GM18858 (cell line): ENCODE data around the gene DNAAF5.
"Not testable (repeated sequence)": the region's sequence is repeated elsewhere in the genome, so short reads cannot be mapped to it uniquely, and the experiment has no call there.

Experiments used
- ATAC-seq: cut with Tn5 transposase; IDR thresholded peaks from one replicate; pipeline ENCODE4 v1.9.1; 2021; ENCODE audit not compliant: unreplicated experiment

Gene DNAAF5

GRCh38 chr7:729140-730000 is 2.9 kb downstream of the DNAAF5 start:
- ATAC-seq: no peak

DNA sequence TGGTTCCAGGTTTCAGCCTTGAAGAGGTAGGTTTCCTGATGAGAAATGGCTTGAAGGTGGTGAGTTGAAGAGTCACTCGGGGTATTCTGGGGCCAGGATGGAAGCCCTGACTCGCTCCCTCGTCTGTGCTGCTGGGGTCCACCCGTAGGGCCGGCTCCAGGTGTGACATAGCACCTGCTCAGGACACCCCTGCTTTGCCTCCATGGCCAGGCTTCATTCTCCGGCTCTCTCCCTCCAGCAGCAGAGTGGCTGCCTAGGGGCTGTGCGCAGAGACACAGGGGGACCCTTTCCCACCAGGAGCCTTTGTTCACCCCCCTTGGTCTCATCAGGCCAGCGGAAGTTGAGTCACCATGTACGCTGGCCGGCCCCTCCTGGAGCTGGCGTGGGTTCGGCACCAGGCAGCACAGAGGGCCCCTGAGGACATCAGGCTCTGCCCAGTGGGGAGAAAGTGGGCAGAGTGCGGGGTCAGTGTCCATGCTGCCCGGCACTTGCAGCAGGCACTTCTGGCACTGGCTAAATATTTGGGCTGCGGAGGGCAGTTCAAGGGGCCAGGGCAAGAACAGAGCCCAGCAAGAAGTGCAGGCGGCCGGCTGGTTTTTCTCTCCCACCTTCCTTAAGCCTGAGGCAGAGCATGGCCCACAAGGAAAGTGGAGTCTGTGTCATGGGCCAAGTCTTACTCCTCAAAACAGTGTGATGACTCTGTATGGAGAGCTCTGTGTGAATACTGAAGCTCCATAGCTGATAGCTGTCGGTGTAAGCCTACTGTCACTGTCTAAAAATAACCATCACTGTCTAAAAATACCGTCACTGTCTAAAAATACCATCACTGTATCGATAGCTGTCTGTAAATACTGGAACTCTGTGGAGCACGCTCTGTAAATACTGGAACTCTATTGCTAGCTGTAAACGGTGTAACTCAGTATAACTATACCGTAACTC is 4.3 kb downstream of the DNAAF5 start:
- ATAC-seq: no peak

DNA sequence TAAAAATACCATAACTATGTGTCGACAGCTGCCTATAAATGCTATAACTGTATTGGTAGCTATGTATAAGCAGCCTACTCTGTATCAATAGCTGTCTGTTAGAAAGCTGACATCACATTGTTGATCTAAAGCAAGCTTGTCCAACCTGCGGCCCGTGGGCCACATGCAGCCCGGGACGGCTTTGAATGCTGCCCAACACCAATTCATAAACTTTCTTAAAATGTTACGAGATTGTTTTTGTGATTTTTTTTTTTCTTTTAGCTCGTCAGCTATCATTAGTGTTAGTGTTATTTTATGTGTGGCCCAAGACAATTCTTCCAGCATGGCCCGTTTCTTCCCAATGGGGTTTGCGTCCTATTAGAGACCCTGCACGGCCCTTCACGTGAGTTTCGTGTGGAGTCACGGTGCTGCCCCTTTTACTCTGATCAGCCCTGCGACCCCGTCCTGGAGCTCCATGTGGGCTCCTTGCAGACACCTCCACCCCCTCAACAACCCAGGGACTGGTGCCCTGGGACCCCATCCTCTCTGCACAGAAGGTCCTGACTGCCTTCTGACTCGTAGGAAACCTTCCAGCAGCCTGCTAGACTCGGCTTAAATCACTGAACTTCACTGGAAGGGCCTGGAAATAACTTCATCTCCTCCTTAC is 5.1 kb downstream of the DNAAF5 start:
- no peak for ATAC-seq

- ATAC-seq: no peak
These were observed 5.6 kb downstream of the DNAAF5 start for GRCh38 chr7:732094-732541.

GRCh38 chr7:732556-732955 is 6.1 kb downstream of the DNAAF5 start:
- ATAC-seq: no peak

GRCh38 chr7:734214-734613 is 7.7 kb downstream of the DNAAF5 start:
- ATAC-seq: no peak

GRCh38 chr7:734808-735207 is 8.3 kb downstream of the DNAAF5 start:
- ATAC-seq: no peak

GRCh38 chr7:738241-738640 is 11.7 kb downstream of the DNAAF5 start:
- ATAC-seq: no peak

GRCh38 chr7:738723-739454 is 12.4 kb downstream of the DNAAF5 start:
- no peak for ATAC-seq

DNA sequence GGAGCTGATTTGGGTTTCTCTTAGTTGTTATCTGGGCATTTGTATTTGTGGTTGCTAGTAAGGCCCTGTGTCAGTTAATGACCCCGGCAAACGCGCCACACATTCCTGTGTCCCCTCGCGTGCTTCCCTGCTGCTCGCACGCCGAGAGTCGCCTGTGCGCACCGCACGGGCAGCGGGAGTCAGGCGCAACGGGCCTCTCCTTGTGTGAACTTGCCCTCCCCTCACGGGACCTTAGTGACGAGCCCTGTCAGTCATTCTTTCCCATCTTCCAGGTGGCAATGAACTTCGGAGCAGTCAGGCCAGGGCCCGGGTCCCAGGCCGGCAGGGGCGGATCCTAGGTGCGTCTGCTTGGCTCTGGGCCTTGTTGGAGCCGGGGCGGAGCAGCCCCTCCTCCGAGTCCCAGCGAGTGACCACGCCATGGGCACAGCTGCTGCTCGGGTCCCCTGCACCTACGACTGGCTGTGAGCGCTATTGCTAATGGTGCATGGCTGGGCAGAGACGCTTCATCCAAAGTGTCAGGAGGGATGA is 13.0 kb downstream of the DNAAF5 start:
- ATAC-seq: no peak

- no peak for ATAC-seq
These were observed 13.8 kb downstream of the DNAAF5 start for GRCh38 chr7:739983-740942.

GRCh38 chr7:741191-741671 is 14.7 kb downstream of the DNAAF5 start:
- no peak for ATAC-seq

DNA sequence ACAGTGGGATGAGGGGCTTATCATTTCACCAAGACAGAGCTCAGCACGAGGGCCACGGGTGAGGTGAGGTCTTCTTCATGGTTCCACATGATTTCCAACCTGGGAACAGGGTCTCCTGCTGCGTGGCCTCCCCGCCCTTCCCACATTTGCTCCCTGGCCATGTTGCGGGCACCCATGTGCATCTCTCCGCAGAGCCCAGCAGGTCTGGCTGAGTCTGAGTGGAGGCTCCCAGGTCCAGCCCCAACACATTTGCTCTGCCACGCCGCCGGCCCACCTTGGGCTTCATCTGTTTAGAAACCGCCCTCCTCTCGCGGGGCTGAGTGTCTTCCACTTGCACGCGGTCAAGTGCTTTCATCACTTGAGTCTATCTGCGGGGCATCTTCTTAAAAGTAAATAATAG is 15.4 kb downstream of the DNAAF5 start:
- ATAC-seq: no peak

DNA sequence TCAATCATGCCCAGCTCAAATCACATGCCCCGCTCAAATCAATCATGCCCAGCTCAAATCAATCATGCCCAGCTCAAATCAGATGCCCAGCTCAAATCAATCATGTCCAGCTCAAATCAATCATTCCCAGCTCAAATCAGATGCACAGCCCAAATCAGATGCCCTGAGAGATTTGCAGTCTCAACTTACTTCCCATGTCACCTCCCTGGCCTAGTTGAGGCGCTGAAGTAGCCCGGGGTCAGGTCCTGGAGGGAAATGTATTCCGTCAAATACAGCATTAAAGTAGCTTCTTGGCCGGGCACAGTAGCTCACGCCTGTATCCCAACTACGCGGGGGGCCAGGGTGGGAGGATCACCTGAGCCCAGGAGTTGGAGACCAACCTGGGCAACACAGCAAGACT is 16.3 kb downstream of the DNAAF5 start:
- ATAC-seq: no peak

- not testable (repeated sequence) for ATAC-seq
These were observed 17.0 kb downstream of the DNAAF5 start for GRCh38 chr7:743341-744127.

DNA sequence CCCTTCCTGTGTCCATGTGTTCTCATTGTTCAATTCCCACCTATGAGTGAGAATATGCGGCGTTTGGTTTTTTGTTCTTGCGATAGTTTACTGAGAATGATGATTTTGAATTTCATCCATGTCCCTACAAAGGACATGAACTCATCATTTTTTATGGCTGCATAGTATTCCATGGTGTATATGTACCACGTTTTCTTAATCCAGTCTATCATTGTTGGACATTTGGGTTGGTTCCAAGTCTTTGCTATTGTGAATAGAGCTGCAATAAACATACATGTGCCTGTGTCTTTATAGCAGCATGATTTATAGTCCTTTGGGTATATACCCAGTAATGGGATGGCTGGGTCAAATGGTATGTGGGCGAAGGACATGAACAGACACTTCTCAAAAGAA is 17.6 kb downstream of the DNAAF5 start:
- ATAC-seq: not testable (repeated sequence)

DNA sequence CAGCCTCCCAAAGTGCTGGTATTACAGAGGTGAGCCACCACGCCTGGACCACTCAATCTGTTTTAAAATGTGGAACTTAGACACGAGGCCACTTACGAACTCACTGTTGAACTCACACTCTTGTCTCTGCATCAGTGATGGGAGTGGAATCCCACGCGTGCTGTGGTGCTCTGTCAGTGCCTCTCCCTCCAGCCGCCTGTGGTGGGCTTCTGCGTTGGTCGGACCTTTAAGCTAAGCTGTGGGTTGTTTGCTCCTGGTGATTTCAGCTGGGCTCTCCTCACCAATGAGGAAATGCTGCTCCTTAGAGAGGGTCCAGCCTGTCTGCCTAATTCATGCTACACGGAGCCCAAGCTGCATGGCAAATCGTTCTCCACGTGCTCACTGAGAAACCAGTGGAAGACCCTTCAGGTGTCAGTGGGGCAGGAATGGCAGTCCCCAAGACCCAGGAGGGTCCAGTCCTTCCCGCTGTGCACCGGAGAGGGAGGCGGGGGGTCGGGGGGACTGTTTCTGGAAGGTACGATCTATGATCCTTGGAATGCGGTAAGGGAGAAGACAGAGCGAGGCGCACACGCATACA is 18.4 kb downstream of the DNAAF5 start:
- no peak for ATAC-seq
